ENCODE measurements around the gene ADD1. TPM values are rescaled to one million over a fixed set of nuclear protein-coding genes. Genes with fewer than 3 reads are reported as not detected.

ADD1 gene
- polyA plus RNA-seq, 3 donors: 76.1 to 122 (median 103) TPM

DNA sequence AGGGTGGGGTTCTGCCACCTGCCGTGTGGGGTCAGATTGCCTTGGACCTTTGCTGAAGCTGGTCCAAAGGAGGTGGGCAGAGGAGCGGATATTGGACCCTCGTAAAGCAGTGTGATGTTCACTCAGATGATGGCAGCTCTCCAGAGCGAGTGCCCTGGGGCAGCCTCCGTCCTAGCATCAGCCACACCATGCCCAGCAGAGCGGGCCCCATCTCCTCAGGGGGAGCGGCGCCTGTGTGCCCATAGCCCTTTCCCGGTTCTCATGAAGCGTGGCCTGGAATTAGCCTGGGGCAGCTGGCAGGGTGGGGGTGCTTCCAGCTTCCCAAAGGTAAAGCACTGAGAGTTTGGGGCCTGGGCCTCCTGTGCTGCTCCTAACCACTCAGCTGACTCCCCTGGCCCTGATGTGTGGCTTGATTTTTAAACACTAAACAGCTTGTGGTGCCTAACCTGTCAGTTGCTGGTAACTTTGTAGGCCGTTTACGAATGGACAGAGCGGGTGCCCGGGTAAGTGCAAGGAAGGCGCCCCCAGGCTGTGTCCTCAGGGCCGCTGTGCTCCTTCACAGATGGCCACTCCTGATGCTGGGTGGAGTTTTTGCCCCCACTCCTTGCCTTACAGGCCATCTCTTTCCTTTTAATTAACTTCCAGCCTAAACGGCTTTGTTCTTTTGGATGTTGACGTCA lies 83.5 kb downstream of the ADD1 start:
- 98% methylated on average over 14 of the region's 18 CpGs for WGBS (ENCODE audit: insufficient coverage)
- no peak overlapping the region for H2AFZ ChIP-seq (ENCODE audit: insufficient read depth, low read depth, low read length, poor library complexity, severe bottlenecking)
- H3K9me3 Mint-ChIP-seq: no peaks in the 10 kb centered on the region
- no peak for TF ChIP-seq CTCF (IDR thresholded peaks at IDR 0.05)
- H3K27ac Mint-ChIP-seq: peak overlapping the region in 3 of 7 donors; percentile 31 to 55 (median 50)
- H4K20me1 ChIP-seq (ENCODE audit: insufficient read depth, low read length): peaks cover 67% of the 10 kb centered on the region
- peaks cover 22% of the 10 kb centered on the region for H3K4me1 Mint-ChIP-seq
- H3K9me3 ChIP-seq (replicated peaks in 1 of 2; ENCODE audit: control insufficient read depth in 1 of 2, insufficient read depth in 1 of 2, low read length in 2 of 2): no peaks in the 10 kb centered on the region
- no peak overlapping the region for H3K4me2 ChIP-seq (replicated peaks; ENCODE audit: extremely low read depth, low read length, poor library complexity, severe bottlenecking)
- H3K79me2 ChIP-seq (ENCODE audit: insufficient read depth, low read length): peaks cover 31% of the 10 kb centered on the region
- peaks cover 90 to 94% of the 10 kb centered on the region in 2 donors for H3K36me3 ChIP-seq (replicated peaks in 1 of 2; ENCODE audit: control insufficient read depth in 1 of 2, insufficient read depth in 2 of 2, low read length in 2 of 2)
- H3K36me3 Mint-ChIP-seq: peaks cover 71 to 86% of the 10 kb centered on the region in 2 donors
- H3K4me1 ChIP-seq (ENCODE audit: control insufficient read depth in 1 of 2, insufficient read depth in 2 of 2, low read length in 2 of 2): peaks cover 18 to 21% of the 10 kb centered on the region in 2 donors
- no peak overlapping the region for H3K27ac ChIP-seq (ENCODE audit: low read depth in 1 of 2, low read length in 2 of 2)
- no peak overlapping the region for H3K9ac ChIP-seq (ENCODE audit: insufficient read depth, low read length, poor library complexity, severe bottlenecking)
- H3K4me3 ChIP-seq (replicated peaks in 1 of 3; ENCODE audit: low read depth in 2 of 3, low read length in 3 of 3): no peak overlapping the region
- no peaks in the 10 kb centered on the region for H3K27me3 ChIP-seq (ENCODE audit: control insufficient read depth in 2 of 2, insufficient read depth in 2 of 2, low read length in 2 of 2)
- peaks cover 0 to 5% (median 2%) of the 10 kb centered on the region in 3 donors for H3K27me3 Mint-ChIP-seq (ENCODE audit: low read depth in 3 of 3)
- DNase-seq: no peak
- no peak overlapping the region for H3K4me3 Mint-ChIP-seq
- intact Hi-C loops (cut with micrococcal nuclease): no loop called here

GRCh38 chr4:2927696-2928075 lies 84.0 kb downstream of the ADD1 start:
- intact Hi-C loops (cut with micrococcal nuclease): no loop called here
- Mint-ChIP-seq H3K4me1 (peaks cover 22% of the 10 kb centered on the region), H3K4me3 (no peak overlapping the region), H3K27me3 (ENCODE audit: low read depth in 3 of 3) (peaks cover 0 to 5% (median 2%) of the 10 kb centered on the region in 3 donors), H3K36me3 (peaks cover 67 to 81% of the 10 kb centered on the region in 2 donors), H3K27ac (peak overlapping the region in 3 of 7 donors; percentile 26 to 57 (median 31)), H3K9me3 (no peaks in the 10 kb centered on the region)
- Histone ChIP-seq H3K9me3 (replicated peaks in 1 of 2; ENCODE audit: control insufficient read depth in 1 of 2, insufficient read depth in 1 of 2, low read length in 2 of 2) (no peaks in the 10 kb centered on the region), H3K4me2 (replicated peaks; ENCODE audit: extremely low read depth, low read length, poor library complexity, severe bottlenecking) (no peak overlapping the region), H3K79me2 (ENCODE audit: insufficient read depth, low read length) (peaks cover 36% of the 10 kb centered on the region), H3K27me3 (ENCODE audit: control insufficient read depth in 2 of 2, insufficient read depth in 2 of 2, low read length in 2 of 2) (no peaks in the 10 kb centered on the region), H3K9ac (ENCODE audit: insufficient read depth, low read length, poor library complexity, severe bottlenecking) (no peak overlapping the region), H3K36me3 (replicated peaks in 1 of 2; ENCODE audit: control insufficient read depth in 1 of 2, insufficient read depth in 2 of 2, low read length in 2 of 2) (peaks cover 85 to 88% of the 10 kb centered on the region in 2 donors), H3K27ac (ENCODE audit: low read depth in 1 of 2, low read length in 2 of 2) (no peak overlapping the region), H3K4me3 (replicated peaks in 1 of 3; ENCODE audit: low read depth in 2 of 3, low read length in 3 of 3) (no peak overlapping the region), H2AFZ (ENCODE audit: insufficient read depth, low read depth, low read length, poor library complexity, severe bottlenecking) (no peak overlapping the region), H4K20me1 (ENCODE audit: insufficient read depth, low read length) (peaks cover 67% of the 10 kb centered on the region), H3K4me1 (ENCODE audit: control insufficient read depth in 1 of 2, insufficient read depth in 2 of 2, low read length in 2 of 2) (peaks cover 24 to 27% of the 10 kb centered on the region in 2 donors)
- no peak for TF ChIP-seq CTCF (IDR thresholded peaks at IDR 0.05)
- 97% methylated on average over 9 of the region's 12 CpGs for WGBS (ENCODE audit: insufficient coverage)
- DNase-seq: no peak
